NCI-H2081 treated with DMSO at 0.1 percent for 48 hours (cell line): ENCODE measurements around the gene HTR1D.

Source experiments
- DNase-seq: peaks from one replicate; lab custom pipeline; 2025; lab: John Stamatoyannopoulos, UW

Gene HTR1D

DNA sequence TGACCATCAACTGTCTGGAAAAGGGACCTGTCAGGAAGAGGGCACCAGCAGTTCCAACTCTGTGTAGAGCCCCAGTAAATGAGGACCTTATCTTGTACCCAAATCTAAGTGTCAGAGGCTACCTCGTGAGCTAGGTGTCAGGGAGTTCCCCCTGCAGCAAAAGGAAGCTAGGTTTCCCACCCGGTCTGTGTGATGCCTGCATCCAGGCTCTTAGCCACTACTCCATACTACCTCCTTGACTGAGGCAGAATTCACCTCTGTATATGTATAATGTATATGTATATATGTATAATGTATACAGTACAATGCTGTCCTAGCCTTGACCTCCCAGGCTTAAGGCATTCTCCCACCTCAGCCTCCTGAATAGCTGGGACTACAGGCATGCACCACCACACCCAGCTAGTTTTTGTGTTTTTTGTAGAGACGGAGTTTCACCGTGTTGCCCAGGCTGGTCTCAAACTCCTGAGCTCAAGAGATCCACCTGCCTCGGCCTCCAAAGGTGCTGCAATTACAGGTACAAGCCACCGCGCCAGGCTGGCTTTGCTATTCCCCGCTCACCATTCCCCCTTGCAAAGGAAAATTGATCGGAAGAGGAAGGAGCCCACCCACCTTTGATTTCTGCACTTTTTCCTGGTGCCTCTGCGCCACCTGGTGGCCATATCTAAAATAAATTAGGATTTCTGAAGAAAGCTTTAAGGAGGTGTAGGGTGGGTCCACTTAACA lies 32.9 kb downstream of the HTR1D start:
- DNase-seq: no peak

DNA sequence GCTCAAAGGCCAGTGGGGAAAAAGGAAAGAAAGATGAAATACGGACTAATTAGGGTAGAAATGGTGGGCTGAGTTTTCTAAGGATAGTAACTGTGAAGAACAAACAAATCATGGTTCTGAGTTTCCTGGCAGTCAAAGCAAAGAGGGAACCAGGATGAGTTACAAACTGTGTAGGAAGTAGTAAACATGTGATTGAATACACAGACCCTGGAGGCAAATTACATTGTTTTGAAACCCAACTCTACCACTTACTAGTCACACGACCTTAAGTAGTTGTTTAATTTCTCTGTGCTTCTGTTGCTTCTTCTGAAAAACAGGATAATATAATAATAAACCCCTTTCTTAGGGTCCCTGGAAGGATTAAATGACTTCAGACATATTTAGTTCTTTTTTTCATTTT lies 37.4 kb downstream of the HTR1D start:
- DNase-seq: no peak

DNA sequence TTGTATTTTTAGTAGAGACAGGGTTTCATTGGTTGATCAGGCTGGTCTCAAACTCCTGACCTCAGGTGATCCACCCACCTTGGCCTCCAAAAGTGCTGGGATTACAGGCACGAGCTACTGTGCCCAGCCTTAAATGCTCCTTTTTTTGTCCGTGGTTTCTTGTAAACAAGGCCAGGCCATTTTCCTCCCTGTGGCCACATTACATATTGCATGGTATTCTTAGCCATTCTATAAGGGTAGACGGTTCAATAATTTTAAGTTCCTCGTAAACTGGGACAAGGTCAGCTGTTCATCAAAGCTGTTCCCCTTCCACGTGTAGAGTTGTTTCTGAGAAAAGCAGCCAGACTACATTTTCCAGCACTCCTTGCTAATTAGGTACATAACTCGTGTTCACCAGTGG lies 38.4 kb downstream of the HTR1D start:
- DNase-seq: no peak

DNA sequence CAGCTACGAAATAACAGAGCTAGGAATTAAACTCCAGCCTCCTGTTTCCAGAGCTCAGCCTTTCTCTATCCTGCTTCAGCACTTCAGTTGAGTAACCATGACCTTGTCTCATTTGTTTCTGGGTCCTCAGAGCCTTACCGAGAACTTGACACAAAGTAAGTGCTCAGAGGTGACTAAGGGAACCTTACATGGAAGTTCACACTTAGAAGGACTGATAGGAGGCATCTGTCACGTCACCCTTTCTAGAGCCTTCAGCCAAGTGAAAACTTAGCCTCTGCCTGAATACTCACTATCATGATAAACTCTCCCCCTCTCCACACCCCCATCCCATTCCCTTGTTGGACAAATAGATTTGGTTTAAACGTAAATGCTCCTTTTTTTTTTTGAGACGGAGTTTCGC lies 38.9 kb downstream of the HTR1D start:
- DNase-seq: no peak

DNA sequence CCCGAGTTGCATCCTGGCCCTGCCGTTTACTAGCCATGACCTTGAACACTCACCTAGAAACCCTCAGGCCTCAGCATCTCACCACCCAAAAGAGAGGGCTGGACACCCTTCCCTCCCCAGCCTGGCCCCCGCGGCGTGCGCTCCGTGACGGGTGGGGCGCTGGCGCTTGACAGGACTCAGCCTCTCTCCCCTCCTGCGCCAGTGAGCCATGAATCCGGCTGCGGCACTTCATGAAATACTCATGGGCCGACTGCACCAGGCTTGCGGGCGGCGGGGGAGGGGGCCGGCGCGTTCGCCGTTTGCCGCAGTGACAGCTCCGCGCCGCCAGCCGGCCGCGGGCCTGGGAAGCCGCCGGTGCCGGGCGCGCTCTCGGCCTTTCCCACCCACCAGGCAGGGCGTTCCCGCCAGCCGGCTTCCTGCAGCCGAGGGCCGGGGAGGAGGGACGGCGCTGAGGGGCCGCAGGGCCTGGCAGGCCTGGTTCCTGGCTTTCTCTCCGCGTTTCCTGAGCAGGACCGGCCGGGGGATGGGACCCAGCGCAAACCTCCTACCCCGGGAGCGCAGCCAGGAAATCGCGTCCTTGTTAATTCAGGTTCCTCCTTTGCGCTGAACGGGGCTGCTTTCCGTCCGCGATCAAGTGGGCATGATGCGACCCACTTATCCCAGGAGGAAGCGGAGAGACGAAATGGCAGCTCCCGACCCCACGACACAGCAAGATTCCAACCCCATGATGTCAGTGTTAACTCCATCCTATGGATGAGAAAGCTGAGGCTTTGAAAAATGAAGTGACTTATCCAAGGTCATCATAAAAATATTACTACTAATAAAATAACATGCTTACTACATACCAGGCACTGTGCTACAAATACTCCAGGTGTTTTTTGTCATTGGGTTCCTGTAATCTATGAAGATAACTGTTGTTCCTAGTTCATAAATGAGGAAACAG lies 39.6 kb downstream of the HTR1D start:
- DNase-seq: no peak

DNA sequence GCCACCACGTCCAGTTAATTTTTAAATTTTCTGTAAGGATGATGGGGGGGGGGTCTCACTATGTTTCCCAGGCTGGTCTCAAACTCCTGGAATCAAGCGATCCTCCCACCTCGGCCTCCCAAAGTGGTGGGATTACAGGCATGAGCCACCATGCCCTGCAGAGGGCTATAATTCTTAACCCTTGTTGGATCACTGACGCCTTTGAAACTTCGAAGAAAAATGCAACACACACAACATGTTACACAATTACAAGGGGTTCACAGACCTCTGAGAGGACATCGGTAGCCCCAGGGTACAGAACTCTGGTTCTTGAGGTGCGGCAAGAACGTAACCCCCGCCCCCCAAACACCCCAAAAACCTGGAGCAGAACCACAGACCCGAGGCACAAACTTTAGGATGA lies 40.3 kb downstream of the HTR1D start:
- DNase-seq: no peak

DNA sequence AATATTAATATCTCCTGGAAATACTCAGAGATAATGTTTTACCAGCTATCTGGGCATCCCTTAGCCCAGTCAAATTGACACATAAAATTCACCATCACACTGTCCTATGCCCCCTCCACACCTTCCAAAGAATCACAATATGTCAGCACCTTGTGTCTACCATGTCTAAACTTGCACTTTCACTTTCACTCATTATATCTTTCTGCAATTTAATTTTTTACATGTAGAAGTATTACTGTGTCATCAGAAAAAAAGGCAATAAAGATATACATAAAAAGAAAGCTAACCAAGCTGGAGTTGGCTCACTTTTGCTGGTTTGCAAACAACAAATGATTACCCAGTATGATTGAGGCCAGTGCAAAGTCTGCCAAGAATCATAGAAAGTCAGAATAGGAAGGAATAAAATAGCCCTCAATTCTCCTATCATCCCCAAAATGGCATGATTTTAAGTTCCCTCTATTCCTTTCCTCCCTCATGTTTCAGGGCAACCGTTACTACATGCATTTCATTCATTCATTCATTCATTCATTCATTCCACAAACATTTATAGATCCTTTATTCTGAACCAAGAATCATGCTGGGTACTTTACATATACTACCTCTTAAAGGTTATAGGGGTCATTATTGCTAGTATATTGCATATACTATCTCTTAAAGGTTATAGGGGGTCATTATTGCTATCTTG lies 42.7 kb downstream of the HTR1D start:
- DNase-seq: no peak

DNA sequence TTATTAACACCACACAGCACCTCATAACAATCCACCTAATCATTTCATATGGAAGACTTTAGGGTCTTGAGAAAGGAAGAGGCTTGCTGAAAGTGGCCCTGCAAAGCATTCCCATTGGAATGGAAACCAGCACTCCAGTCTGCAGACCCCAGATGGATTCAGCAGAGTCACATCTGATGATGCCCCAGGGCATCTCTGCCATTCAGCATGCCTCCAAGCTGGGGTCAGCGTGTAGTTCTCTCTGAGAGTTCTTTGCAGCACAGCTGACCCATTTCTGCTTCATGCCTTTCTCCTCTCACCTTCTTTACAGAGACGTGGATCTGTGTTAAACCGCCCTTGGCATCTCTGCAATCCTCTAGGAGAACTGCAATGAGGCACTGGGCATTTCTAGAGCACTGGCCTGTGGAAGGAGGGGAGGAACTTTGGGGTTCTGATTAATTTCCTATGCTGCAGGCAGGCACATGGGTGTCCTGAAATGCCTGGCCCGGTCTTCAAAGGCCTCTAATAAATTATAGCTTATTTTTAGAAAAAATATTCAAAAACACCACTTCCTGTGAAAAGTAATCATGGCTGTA lies 46.0 kb downstream of the HTR1D start:
- no peak for DNase-seq

DNA sequence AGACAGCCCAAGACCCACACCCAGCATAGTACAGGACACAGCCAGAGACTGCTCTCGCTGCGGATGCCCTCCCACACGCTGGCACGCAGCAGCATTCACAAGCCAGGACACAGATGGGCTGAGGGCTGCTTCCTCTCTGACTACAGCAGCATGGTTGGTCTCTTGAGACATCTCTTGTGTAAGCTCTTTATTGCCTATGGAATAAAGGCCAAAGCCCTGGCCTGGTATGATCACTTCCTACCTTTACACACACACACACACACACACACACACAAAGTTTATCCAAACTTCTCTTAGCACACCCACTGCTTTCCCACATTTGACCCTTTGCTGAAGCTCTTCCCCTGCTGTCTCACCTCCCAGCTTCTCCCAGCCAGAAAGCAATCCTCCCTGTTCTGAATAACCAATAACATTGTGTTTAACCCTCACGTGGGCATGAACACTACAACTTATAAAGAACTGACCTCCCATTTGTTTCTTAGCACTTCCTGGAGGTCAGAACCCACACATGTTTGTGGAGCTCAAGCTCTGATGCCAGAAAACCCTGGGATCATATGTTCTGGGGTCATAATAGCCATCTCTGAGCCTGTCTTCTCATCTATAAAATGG lies 47.5 kb downstream of the HTR1D start:
- DNase-seq: no peak

DNA sequence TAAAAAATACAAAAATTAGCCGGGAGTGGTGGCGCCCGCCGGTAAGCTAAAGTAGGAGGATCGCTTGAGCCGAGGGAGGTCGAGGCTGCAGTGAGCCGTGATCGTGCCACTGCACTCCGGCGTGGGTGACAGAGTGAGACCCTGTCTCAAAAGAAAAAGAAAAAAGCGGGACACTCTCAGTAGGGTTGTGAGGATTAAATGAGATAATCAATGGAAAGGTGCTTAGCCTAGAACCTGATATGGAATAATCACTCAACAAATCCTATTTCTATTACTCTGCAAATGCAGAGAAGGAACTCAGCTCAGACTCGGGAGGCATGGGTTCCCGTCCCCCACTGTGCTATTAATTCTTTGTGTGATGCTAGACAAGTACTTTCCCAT lies 48.1 kb downstream of the HTR1D start:
- DNase-seq: no peak

DNA sequence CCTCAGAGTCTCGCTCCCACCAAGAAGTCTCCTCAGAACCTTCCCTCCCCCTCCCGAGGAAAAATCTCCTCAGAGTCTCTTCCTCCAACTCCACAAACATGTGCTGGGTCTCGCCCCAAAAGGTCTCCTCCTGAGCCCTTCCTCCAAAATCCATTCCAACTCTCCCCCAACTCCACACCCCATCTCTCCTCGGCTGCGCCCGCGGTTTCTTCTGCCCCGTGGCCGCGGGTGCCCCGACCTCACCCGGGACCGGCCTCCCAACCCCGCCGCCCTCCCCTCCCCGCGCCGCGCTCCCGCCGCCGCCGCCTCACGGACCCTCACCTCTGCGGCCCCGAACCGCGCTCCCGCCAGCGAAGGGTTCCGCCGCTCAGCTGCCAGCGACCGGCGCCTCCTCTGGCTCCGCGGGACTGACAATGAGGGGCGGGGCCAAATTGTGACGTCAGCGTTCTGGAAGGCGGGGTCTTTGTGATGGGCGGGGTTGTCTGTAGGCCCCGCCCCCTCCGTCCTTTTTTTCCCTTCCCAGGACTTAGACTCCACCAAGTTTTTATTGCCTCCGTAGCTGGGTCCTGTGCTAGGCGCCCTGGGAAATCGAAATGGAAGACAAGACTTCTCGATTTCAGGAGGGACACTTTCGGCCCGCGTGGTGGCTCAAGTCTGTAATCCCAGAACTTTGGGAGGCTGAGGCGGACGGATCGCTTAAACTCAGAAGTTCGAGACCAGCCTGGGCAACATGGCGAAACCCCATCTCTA lies 48.7 kb downstream of the HTR1D start, which contains the start of gene LUZP1:
Gene LUZP1 (minus strand): TSS at position 412 of the 750 bp plus-strand sequence.
- DNase-seq: no peak

DNA sequence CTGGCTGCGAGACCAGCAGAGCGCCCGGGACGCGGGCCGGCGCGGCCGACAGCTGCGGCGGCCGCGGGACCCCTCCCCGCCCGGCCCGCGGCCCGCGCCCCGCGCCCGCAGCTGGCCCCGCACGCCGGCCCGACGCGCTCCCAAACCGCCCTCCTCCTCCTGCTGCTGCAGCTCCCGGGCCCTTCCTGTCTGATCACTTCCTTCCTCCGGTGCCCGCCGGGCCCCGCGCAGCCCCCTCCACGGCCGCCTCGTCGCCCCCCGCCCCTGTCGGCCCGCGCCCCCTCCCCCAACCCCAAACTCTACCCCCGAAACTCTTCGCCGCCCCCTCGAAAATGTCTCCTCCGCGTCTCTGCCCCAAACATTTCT lies 49.2 kb downstream of the HTR1D start:
- DNase-seq: no peak

DNA sequence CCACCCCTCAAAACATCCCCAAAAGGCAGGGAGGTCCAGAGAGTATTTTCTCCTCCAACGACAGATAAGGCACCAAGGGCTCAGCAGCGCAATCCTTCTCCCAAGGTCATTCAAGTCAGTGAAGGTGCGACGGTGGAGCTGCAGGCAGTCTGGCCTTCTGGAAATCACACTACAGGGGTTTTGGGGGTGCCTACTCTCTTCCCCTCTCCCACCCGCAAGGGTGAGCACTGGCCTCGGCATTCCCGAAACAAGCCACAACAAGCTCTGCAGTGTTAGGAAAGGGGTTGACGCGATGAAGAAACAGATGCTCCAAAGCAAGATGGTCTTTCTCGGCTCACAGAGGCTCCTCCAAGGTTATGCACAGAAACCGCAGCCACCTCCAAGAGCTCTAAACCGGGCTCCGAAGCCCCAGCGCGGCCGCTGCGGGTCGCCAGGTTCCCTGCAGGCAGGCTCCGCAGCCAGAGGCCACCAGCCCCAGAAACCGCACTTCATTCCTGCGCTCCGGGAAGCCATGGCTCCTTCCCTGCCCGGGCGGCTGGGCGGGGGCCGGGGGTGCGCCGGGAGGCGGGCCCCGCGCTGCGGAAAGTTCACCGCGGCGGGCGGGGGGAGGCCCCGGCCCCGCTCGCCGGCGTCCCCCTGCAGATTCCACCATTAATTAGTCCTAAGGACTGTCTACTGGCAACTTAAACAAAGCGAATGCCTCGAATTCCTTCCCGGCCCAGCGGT lies 49.8 kb downstream of the HTR1D start:
- DNase-seq: no peak

DNA sequence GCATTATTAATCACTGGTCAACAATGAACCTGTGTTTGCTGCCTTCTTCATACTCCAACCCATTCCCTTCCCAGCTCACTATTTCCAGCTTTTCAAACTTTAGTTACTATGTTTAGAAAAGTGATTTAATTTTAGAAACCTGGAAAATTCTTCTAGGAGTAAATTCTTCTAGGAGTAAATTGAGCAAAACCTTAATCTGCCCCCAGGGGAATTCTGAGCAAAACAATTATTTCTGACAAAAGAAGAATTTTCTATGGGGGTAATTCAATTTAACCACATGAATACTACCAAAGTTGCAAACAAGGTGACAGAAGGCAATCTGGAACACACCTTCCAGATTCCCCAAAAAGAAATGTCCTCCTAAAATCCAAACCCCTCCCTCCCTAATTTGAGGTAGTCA lies 50.4 kb downstream of the HTR1D start:
- DNase-seq: no peak

DNA sequence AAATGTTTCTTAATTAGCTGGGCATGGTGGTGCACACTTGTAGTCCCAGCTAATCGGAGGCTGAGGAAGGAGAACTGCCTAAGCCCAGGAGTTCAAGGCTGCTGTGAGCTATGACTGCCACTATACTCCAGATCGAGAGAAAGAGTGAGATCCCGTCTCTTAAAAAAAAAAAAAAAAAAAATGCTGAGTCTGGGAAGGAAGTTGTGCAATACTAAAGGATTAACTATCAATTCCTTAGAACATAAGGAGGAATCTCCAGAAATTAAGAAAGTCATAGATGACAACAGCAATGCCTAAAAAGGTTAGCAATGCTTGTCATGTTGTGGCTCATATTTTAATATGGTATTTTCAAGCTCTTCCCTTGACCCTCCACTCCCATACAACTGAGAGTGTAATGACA lies 53.9 kb downstream of the HTR1D start:
- DNase-seq: no peak

DNA sequence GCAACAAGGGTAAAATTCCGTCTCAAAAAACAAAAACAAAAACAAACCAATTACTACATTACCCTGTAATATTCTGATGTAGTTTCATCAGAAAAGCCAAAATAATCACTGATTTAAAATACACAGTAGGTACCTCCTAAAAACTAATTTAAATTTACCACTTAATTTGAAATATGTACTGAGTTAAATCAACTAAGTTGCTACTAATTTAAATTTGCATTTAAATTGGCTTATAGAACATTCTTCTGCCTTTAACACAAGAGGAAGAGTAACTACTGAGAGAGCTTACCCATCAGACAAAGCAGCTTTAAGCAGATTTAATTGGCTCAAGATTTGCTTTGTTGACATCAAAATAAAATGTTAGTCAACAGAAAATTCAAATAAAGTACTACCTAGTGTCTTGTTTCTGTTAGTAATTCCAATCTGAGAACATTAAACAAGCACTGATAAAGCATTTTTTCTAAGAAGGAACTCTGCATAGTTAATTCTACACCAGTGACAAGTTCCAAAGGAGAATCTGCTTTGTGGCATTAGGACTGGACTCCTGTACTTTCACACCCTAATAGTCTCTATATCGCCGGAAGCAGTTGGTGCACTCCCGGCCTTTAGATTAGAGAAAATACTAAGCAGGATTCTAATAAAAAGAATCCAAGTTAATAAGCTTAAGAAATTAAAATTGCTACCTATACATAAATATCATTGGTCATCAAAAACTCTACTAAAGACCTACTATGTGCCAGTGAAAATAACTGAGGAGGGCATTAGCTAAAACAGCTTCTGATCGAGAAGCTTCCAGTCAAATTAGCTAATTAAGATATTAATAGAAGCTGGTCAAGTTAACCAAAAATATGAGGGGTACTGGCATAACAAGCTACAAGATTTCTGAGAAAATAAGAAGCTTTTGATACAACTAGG lies 57.1 kb downstream of the HTR1D start:
- DNase-seq: no peak

DNA sequence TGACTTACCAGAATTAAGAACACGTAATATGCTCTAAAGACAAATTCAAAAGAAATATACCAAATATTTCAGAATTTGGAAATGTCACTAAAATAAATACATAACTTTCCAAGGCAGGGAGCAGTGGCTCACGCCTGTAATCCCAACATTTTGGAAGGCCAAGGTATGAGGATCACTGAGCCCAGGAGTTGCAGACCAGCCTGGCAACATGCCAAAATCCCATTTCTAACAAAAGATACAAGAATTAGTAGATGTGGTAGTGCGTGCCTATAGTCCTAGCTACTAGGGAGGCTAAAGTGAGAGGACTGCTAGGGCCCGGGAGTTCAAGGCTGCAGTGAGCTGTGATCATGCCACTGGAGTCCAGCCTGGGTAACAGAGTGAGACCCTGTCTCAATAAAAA lies 60.4 kb downstream of the HTR1D start:
- no peak for DNase-seq

DNA sequence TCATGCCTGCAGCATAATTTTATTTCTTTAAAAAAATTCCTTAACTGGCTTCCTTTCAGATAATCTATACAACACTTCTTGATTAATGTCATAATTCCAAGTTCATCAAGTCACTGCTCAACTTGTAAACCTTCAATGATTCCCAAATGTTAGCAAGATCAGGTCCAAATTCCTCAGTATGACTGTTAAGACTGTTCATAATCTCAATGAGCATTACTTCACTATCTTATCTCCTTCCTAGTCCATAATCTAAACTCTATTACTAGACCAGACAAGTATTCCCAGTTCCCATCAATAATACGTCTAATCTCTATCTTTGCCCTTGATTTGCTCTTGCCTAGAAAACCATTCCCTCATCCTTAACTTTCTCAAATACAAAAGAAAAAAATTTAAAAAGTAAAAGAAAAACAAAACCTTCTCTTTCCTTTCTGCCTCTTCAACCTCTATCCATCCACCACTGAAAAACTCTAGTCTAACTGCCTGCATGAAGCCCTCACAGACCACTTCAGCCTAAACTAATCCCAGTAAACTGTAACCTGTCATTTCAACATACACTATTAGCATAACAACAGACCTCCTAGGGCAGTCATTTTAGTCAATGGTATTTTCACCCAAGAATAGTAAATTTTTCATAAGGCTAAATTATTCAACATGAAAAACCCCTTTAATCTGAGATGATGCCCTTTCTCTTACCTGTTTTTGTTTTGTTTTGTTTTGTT lies 64.2 kb downstream of the HTR1D start:
- no peak for DNase-seq

DNA sequence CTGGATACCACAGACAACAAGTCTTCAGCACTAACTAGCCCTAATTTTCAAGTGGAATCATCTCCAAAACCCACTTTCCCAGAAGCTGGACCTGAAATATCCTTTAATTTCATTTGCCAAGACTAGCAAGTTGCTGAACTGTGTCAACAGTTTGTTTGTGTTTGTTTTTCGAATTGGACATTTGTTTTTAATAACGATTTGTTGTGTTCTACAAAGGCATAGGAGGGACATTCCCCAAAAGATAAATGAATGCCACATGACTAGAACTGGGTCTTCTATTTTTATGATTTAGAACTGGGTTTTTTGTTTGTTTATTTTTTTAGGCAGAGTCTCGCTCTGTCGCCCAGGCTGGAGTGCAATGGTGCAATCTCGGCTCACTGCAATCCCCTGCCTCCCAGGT lies 66.6 kb downstream of the HTR1D start:
- DNase-seq: no peak
